Liver (tissue), 9 donors: ENCODE data around the gene FXYD7. TPM values are rescaled to one million over a fixed set of nuclear protein-coding genes. Genes with fewer than 3 reads are reported as not detected.

Source experiments
- DNase-seq: peaks from one replicate; pipeline ENCODE4 v3.0.0-alpha.2; 2017; ENCODE audit warnings: low spot score
- H3K27ac ChIP-seq, 2 donors: one replicate each; pipeline ENCODE4 v1.7.0; 2013; ENCODE audit warnings: inconsistent platforms in 2 of 2, low read length in 2 of 2, control low read depth in 1 of 2, low read depth in 1 of 2, mild to moderate bottlenecking in 1 of 2
- H3K27me3 ChIP-seq, 4 donors: one replicate each; pipeline versions ENCODE4 v1.6.1 to v1.7.0; 2013; ENCODE audit warnings: low read length in 3 of 4, inconsistent platforms in 1 of 4, mild to moderate bottlenecking in 1 of 4, moderate library complexity in 1 of 4; ENCODE audit not compliant: control insufficient read depth in 4 of 4, insufficient read depth in 4 of 4
- H3K36me3 ChIP-seq, 4 donors: one replicate each; pipeline versions ENCODE4 v1.6.1 to v1.7.0; 2013; ENCODE audit warnings: low read length in 3 of 4, mild to moderate bottlenecking in 3 of 4, low read depth in 1 of 4, moderate library complexity in 1 of 4; ENCODE audit not compliant: control insufficient read depth in 4 of 4, insufficient read depth in 3 of 4
- H3K4me1 ChIP-seq, 4 donors: one replicate each; pipeline versions ENCODE4 v1.6.1 to v1.7.0; 2013; ENCODE audit warnings: low read length in 3 of 4, mild to moderate bottlenecking in 3 of 4, moderate library complexity in 1 of 4; ENCODE audit not compliant: control insufficient read depth in 4 of 4, insufficient read depth in 4 of 4
- H3K4me3 ChIP-seq, 3 donors: one replicate each; pipeline versions ENCODE4 v1.6.1 to v1.7.0; 2013; ENCODE audit warnings: low read length in 3 of 3, control low read depth in 1 of 3, low read depth in 1 of 3, mild to moderate bottlenecking in 1 of 3
- H3K9ac ChIP-seq, 2 donors: one replicate each; pipeline ENCODE4 v1.7.0; 2013; ENCODE audit warnings: low read length in 2 of 2, mild to moderate bottlenecking in 2 of 2, moderate library complexity in 2 of 2, control low read depth in 1 of 2, low read depth in 1 of 2
- H3K9me3 ChIP-seq, 4 donors: one replicate each; pipeline versions ENCODE4 v1.6.1 to v1.7.0; 2013; ENCODE audit warnings: low read length in 3 of 4; ENCODE audit not compliant: control insufficient read depth in 4 of 4
- ATF3 ChIP-seq: IDR thresholded peaks from 2 replicates; pipeline ENCODE4 v1.6.1; 2016; ENCODE audit warnings: antibody characterized with exemption
- EGR1 ChIP-seq, 2 donors: IDR thresholded peaks; 2 replicates each; pipeline ENCODE4 v1.6.1; 2016 to 2018; ENCODE audit warnings: antibody characterized with exemption in 2 of 2, low read depth in 2 of 2
- FOXA1 ChIP-seq: IDR thresholded peaks from 2 replicates; pipeline ENCODE4 v1.6.1; 2016; ENCODE audit warnings: antibody characterized with exemption
- FOXA2 ChIP-seq: IDR thresholded peaks from 2 replicates; pipeline ENCODE4 v1.6.1; 2016; ENCODE audit warnings: antibody characterized with exemption
- HNF4G ChIP-seq: IDR thresholded peaks from 2 replicates; pipeline ENCODE4 v1.6.1; 2016; ENCODE audit warnings: antibody characterized with exemption
- JUND ChIP-seq, 2 donors: IDR thresholded peaks; 2 replicates each; pipeline ENCODE4 v1.6.1; 2016; ENCODE audit warnings: antibody characterized with exemption in 2 of 2
- MAX ChIP-seq: IDR thresholded peaks from 2 replicates; pipeline ENCODE4 v1.6.1; 2016; ENCODE audit warnings: antibody characterized with exemption
- NR2F2 ChIP-seq: IDR thresholded peaks from 2 replicates; pipeline ENCODE4 v1.6.1; 2016; ENCODE audit warnings: antibody characterized with exemption
- RAD21 ChIP-seq, 2 donors: IDR thresholded peaks; 2 replicates each; pipeline ENCODE4 v1.6.1; 2016; ENCODE audit warnings: antibody characterized with exemption in 2 of 2, mild to moderate bottlenecking in 2 of 2
- RXRA ChIP-seq, 2 donors: IDR thresholded peaks; 2 replicates each; pipeline ENCODE4 v1.6.1; 2017 to 2018; ENCODE audit warnings: antibody characterized with exemption in 2 of 2, mild to moderate bottlenecking in 1 of 2
- SP1 ChIP-seq: IDR thresholded peaks from 2 replicates; pipeline ENCODE4 v1.6.1; 2018; ENCODE audit warnings: antibody characterized with exemption, mild to moderate bottlenecking
- YY1 ChIP-seq: IDR thresholded peaks from 2 replicates; pipeline ENCODE4 v1.6.1; 2016; ENCODE audit warnings: antibody characterized with exemption, mild to moderate bottlenecking
- ZBTB33 ChIP-seq: IDR thresholded peaks from 2 replicates; pipeline ENCODE4 v1.6.1; 2016; ENCODE audit warnings: antibody characterized with exemption
- WGBS: extraction: QIAGEN DNeasy Blood & Tissue Kit; methylation state at CpG from one replicate; pipeline ENCODE4 v1.1.7; 2013; 5-methylcytosine and 5-hydroxymethylcytosine counted together
- polyA plus RNA-seq, 2 donors: library from polyadenylated mRNA; stranded (reverse) in 1 of 2; unstranded in 1 of 2; fragments of 200-250 nt in 1 of 2; fragments of >200 nt in 1 of 2; fragmentation: Nextera tagmentation in 1 of 2; extraction: Ambion mirVana in 1 of 2; gene quantifications; one replicate each; pipeline versions ENCODE4 v1.2.1 to v1.2.3, GENCODE V29; 2013 to 2015
- total RNA-seq, 2 donors: library from RNA; depleted of rRNA; stranded (reverse); fragments of >200 nt; gene quantifications; one replicate each; pipeline ENCODE4 v1.2.3, GENCODE V29; 2014
- donor health status: healthy.
- donor health status: healthy.
- donor health status: healthy.
- donor health status: healthy.
- donor health status: healthy.

FXYD7 gene
- total and polyA plus RNA-seq, 4 donors: 0.08 to 0.09 TPM; not detected in 2

GRCh38 chr19:35132254-35132653 is 10.8 kb upstream of the FXYD7 start:
- DNase-seq: no peak
- Histone ChIP-seq H3K27ac (no peak overlapping the region), H3K9me3 (no peaks in the 10 kb centered on the region), H3K36me3 (no peaks in the 10 kb centered on the region), H3K27me3 (no peaks in the 10 kb centered on the region), H3K4me1 (peaks cover 11 to 21% (median 17%) of the 10 kb centered on the region in 4 donors), H3K9ac (no peak overlapping the region), H3K4me3 (no peak overlapping the region)
- no peak for TF ChIP-seq MAX
- TF ChIP-seq FOXA2: no peak

- no peaks in the 10 kb centered on the region for H3K9me3 ChIP-seq
- no peaks in the 10 kb centered on the region for H3K36me3 ChIP-seq
- DNase-seq: no peak
- no peak overlapping the region for H3K27ac ChIP-seq
- WGBS: 89% methylated on average over 11 of the region's 11 CpGs
- TF ChIP-seq FOXA2: no peak
- no peak for TF ChIP-seq ZBTB33
- TF ChIP-seq EGR1 (IDR thresholded peaks at IDR 0.05; ENCODE audit: low read depth in 2 of 2): no peak
- no peak for TF ChIP-seq FOXA1
- no peak for TF ChIP-seq JUND (IDR thresholded peaks at IDR 0.05)
- TF ChIP-seq YY1: no peak
- TF ChIP-seq RXRA (IDR thresholded peaks at IDR 0.05): no peak
- TF ChIP-seq RAD21 (IDR thresholded peaks at IDR 0.05): no peak
- TF ChIP-seq SP1: no peak
- no peak for TF ChIP-seq ATF3
- TF ChIP-seq HNF4G: no peak
- no peak for TF ChIP-seq MAX
- no peak overlapping the region for H3K9ac ChIP-seq
- H3K4me3 ChIP-seq: no peak overlapping the region
- H3K4me1 ChIP-seq: peaks cover 13 to 32% (median 24%) of the 10 kb centered on the region in 4 donors
- H3K27me3 ChIP-seq: no peaks in the 10 kb centered on the region
Observed at GRCh38 chr19:35133826-35134225, 9.2 kb upstream of the FXYD7 start.

GRCh38 chr19:35134601-35135242 is 8.3 kb upstream of the FXYD7 start, which contains the start of gene LGI4:
TSS of gene LGI4 (minus strand) at chr19:35135059. CDS start at chr19:35134680, 379 bp downstream.
- no peak for TF ChIP-seq ZBTB33
- TF ChIP-seq NR2F2: peak; percentile 3
- no peaks in the 10 kb centered on the region for H3K36me3 ChIP-seq
- WGBS: 79% methylated on average over 15 of the region's 15 CpGs
- H3K27me3 ChIP-seq: no peaks in the 10 kb centered on the region
- no peaks in the 10 kb centered on the region for H3K9me3 ChIP-seq
- peak within 1 kb of the TSS in 1 of 2 donors; percentile 32 for H3K9ac ChIP-seq
- no peak for DNase-seq
- no peak within 1 kb of the TSS for H3K4me3 ChIP-seq
- peaks cover 13 to 34% (median 24%) of the 10 kb centered on the region in 4 donors for H3K4me1 ChIP-seq
- H3K27ac ChIP-seq: peak within 1 kb of the TSS; percentile 97 to 99
